H1 (cell line): Measurements from ENCODE around the gene CNDP2. TPM values are rescaled to one million over a fixed set of nuclear protein-coding genes. Genes with fewer than 3 reads are reported as not detected.

Source experiments
- CTCF ChIA-PET: fragments of 300-600 bp; sonication (Branson Sonifier 250); formaldehyde crosslinking; loops from one replicate; lab custom pipeline; 2021; ENCODE audit not compliant: partially characterized antibody; lab: Charles Lee
- POLR2A ChIA-PET: fragments of 300-600 bp; sonication (Branson Sonifier 250); formaldehyde crosslinking; loops from one replicate; lab custom pipeline; 2021; ENCODE audit warnings: inconsistent platforms; ENCODE audit not compliant: partially characterized antibody; lab: Charles Lee
- DNase-seq, 2 experiments: peaks; one replicate each; pipeline versions ENCODE4 v3.0.0 to v3.0.0-alpha.2; 2010 to 2022; ENCODE audit warnings: low spot score in 2 of 2, low read depth in 1 of 2, mixed read lengths in 1 of 2
- FAIRE-seq: peaks from 2 replicates; lab custom pipeline; 2011; peaks lifted over from hg19 to GRCh38; lab: Jason Lieb, UNC
- H2AFZ ChIP-seq: 2 replicates; pipeline ENCODE4 v1.8.1; 2012; ENCODE audit warnings: low read length, inconsistent platforms
- H2AK5ac ChIP-seq: 2 replicates; pipeline ENCODE4 v1.6.1; 2013; ENCODE audit warnings: low read depth, low read length
- H2BK120ac ChIP-seq: replicated peaks from 2 replicates; pipeline ENCODE3; 2013; ENCODE audit warnings: low read depth, low read length, inconsistent platforms
- H2BK12ac ChIP-seq: 2 replicates; pipeline ENCODE4 v1.6.1; 2013; ENCODE audit warnings: low read depth, low read length
- H2BK15ac ChIP-seq: 2 replicates; pipeline ENCODE4 v1.6.1; 2013; ENCODE audit warnings: low read length
- H2BK20ac ChIP-seq: 2 replicates; pipeline ENCODE4 v1.6.1; 2013; ENCODE audit warnings: low read length
- H2BK5ac ChIP-seq: 2 replicates; pipeline ENCODE4 v1.6.1; 2013; ENCODE audit warnings: low read depth, low read length
- H3K14ac ChIP-seq: 2 replicates; pipeline ENCODE4 v1.6.1; 2013; ENCODE audit warnings: inconsistent platforms; ENCODE audit not compliant: insufficient read length
- H3K18ac ChIP-seq: 2 replicates; pipeline ENCODE4 v1.6.1; 2013; ENCODE audit warnings: low read length; ENCODE audit errors: extremely low read depth
- H3K23ac ChIP-seq: 2 replicates; pipeline ENCODE4 v1.6.1; 2013; ENCODE audit warnings: inconsistent platforms; ENCODE audit not compliant: insufficient read length
- H3K23me2 ChIP-seq: 2 replicates; pipeline ENCODE4 v1.6.1; 2013; ENCODE audit warnings: low read depth, low read length
- H3K27ac ChIP-seq: 2 replicates; pipeline ENCODE4 v1.6.1; 2011; ENCODE audit warnings: low read depth, low read length, inconsistent platforms
- H3K27me3 ChIP-seq, 4 experiments: replicated peaks in 1 of 4; 1 replicate in 1 of 4; 2 replicates in 3 of 4; pipeline versions ENCODE4 v1.6.1 to v1.8.1; 2011 to 2013; ENCODE audit warnings: low read length in 3 of 4, mild to moderate bottlenecking in 3 of 4, inconsistent platforms in 2 of 4, mixed read lengths in 2 of 4, moderate library complexity in 1 of 4; ENCODE audit not compliant: control insufficient read depth in 3 of 4, insufficient read depth in 3 of 4; ENCODE audit errors: extremely low read depth in 1 of 4
- H3K36me3 ChIP-seq, 4 experiments: 2 replicates each; pipeline versions ENCODE4 v1.6.1 to v1.8.1; 2011 to 2013; ENCODE audit warnings: mild to moderate bottlenecking in 4 of 4, low read length in 3 of 4, moderate library complexity in 2 of 4, control low read depth in 1 of 4, inconsistent platforms in 1 of 4; ENCODE audit not compliant: insufficient read depth in 4 of 4, control insufficient read depth in 2 of 4
- H3K4ac ChIP-seq: replicated peaks from 2 replicates; pipeline ENCODE3; 2013; ENCODE audit warnings: low read length, low read depth, mixed read lengths, inconsistent platforms; ENCODE audit not compliant: insufficient read length
- H3K4me1 ChIP-seq, 4 experiments: replicated peaks in 1 of 4; 1 replicate in 1 of 4; 2 replicates in 3 of 4; pipeline versions ENCODE4 v1.6.1 to v1.8.1; 2011 to 2013; ENCODE audit warnings: low read length in 3 of 4, inconsistent platforms in 2 of 4, mixed read lengths in 1 of 4; ENCODE audit not compliant: insufficient read depth in 4 of 4, control insufficient read depth in 3 of 4
- H3K4me2 ChIP-seq, 2 experiments: 2 replicates each; pipeline versions ENCODE4 v1.6.1 to v1.8.1; 2011 to 2013; ENCODE audit warnings: low read depth in 2 of 2, low read length in 2 of 2, control low read depth in 1 of 2, inconsistent platforms in 1 of 2, mild to moderate bottlenecking in 1 of 2; ENCODE audit not compliant: insufficient read depth in 1 of 2
- H3K4me3 ChIP-seq, 4 experiments: fragments of 200-600, 300-600 bp in 1 of 4; sonication (generic), shearing (Covaris generic), sonication (Bioruptor Twin) in 1 of 4; 2 replicates each; pipeline versions ENCODE4 v1.5.1 to v1.8.1; 2011 to 2016; ENCODE audit warnings: low read length in 4 of 4, low read depth in 3 of 4, control low read depth in 2 of 4, inconsistent platforms in 2 of 4, mild to moderate bottlenecking in 2 of 4, mixed read lengths in 1 of 4, moderate library complexity in 1 of 4; ENCODE audit not compliant: insufficient read depth in 2 of 4; ENCODE audit errors: extremely low read depth in 1 of 4
- H3K56ac ChIP-seq: replicated peaks from 2 replicates; pipeline ENCODE3; 2013; ENCODE audit warnings: low read depth, mild to moderate bottlenecking, mixed read lengths, low read length, inconsistent platforms; ENCODE audit not compliant: insufficient read length
- H3K79me1 ChIP-seq: 2 replicates; pipeline ENCODE4 v1.6.1; 2013; ENCODE audit warnings: low read depth, low read length, control low read depth
- H3K79me2 ChIP-seq, 2 experiments: 2 replicates each; pipeline versions ENCODE4 v1.6.1 to v1.8.1; 2012 to 2013; ENCODE audit warnings: low read length in 2 of 2, mild to moderate bottlenecking in 2 of 2, inconsistent platforms in 1 of 2; ENCODE audit not compliant: insufficient read depth in 2 of 2, control insufficient read depth in 1 of 2
- H3K9ac ChIP-seq, 4 experiments: replicated peaks in 1 of 4; 1 replicate in 1 of 4; 2 replicates in 3 of 4; pipeline versions ENCODE4 v1.6.1 to v1.8.1; 2011 to 2013; ENCODE audit warnings: low read depth in 3 of 4, low read length in 3 of 4, control low read depth in 2 of 4, mild to moderate bottlenecking in 2 of 4, moderate library complexity in 2 of 4, inconsistent platforms in 1 of 4; ENCODE audit errors: extremely low read depth in 1 of 4
- H3K9me3 ChIP-seq, 2 experiments: 2 replicates each; pipeline versions ENCODE4 v1.6.1 to v1.8.1; 2012 to 2013; ENCODE audit warnings: mild to moderate bottlenecking in 2 of 2, moderate library complexity in 2 of 2, control low read depth in 1 of 2, inconsistent platforms in 1 of 2, low read depth in 1 of 2, low read length in 1 of 2, mixed read lengths in 1 of 2; ENCODE audit not compliant: insufficient read depth in 2 of 2
- H4K20me1 ChIP-seq, 2 experiments: replicated peaks in 1 of 2; 2 replicates each; pipeline versions ENCODE3 to v1.8.1; 2011 to 2013; ENCODE audit warnings: inconsistent platforms in 2 of 2, low read length in 2 of 2, mild to moderate bottlenecking in 1 of 2; ENCODE audit not compliant: insufficient read depth in 2 of 2, control insufficient read depth in 1 of 2
- H4K5ac ChIP-seq: 2 replicates; pipeline ENCODE4 v1.6.1; 2013; ENCODE audit warnings: low read length, low read depth, mixed read lengths, inconsistent platforms; ENCODE audit not compliant: insufficient read length
- H4K8ac ChIP-seq: 2 replicates; pipeline ENCODE4 v1.8.0; 2013; ENCODE audit warnings: mild to moderate bottlenecking, moderate library complexity, low read length, inconsistent platforms; ENCODE audit not compliant: insufficient read depth; ENCODE audit errors: extremely low read depth
- H4K91ac ChIP-seq: replicated peaks from 2 replicates; pipeline ENCODE3; 2013; ENCODE audit warnings: low read length, mixed read lengths, inconsistent platforms; ENCODE audit not compliant: insufficient read length
- FOSL1 ChIP-seq: IDR thresholded peaks from 2 replicates; pipeline ENCODE4 v1.6.1; 2011; ENCODE audit warnings: mild to moderate bottlenecking, low read depth, low read length, moderate library complexity; ENCODE audit not compliant: insufficient read depth
- RAD21 ChIP-seq, 2 experiments: IDR thresholded peaks in 1 of 2; conservative IDR thresholded peaks in 1 of 2; 2 replicates each; pipeline ENCODE4 v1.6.1; 2011; ENCODE audit warnings: low read depth in 2 of 2, low read length in 2 of 2, improper control_type of control experiment in 1 of 2, inconsistent platforms in 1 of 2, mild to moderate bottlenecking in 1 of 2, moderate library complexity in 1 of 2
- RXRA ChIP-seq: IDR thresholded peaks from 2 replicates; pipeline ENCODE4 v1.6.1; 2011; ENCODE audit warnings: low read depth, mild to moderate bottlenecking, low read length, moderate library complexity; ENCODE audit not compliant: insufficient read depth
- SUZ12 ChIP-seq: fragments of 200-600 bp; sonication (generic); IDR thresholded peaks from 2 replicates; pipeline ENCODE4 v1.6.1; 2012; ENCODE audit warnings: mild to moderate bottlenecking, inconsistent platforms, low read length, moderate library complexity, mixed read lengths
- WGBS, 2 experiments: shearing (Covaris generic) in 1 of 2; methylation state at CpG; one replicate each; pipeline versions ENCODE4 v1.1.6 to v1.1.7; 2013 to 2015; ENCODE audit warnings: low lambda C conversion rate in 2 of 2, mixed read lengths in 2 of 2, inconsistent platforms in 1 of 2, low coverage in 1 of 2, missing lambda C conversion rate in 1 of 2; ENCODE audit not compliant: insufficient replicate concordance in 2 of 2, insufficient coverage in 1 of 2, insufficient read length in 1 of 2; ENCODE audit errors: extremely low coverage in 1 of 2, missing lambda C conversion rate in 1 of 2; 5-methylcytosine and 5-hydroxymethylcytosine counted together
- polyA plus RNA-seq, 7 experiments: library from polyadenylated mRNA; depleted of rRNA in 3 of 7; stranded (reverse) in 5 of 7; unstranded in 2 of 7; fragments of >200 nt in 5 of 7; fragments of 200-250 nt in 2 of 7; gene quantifications; 1 replicate in 5 of 7; 2 replicates in 1 of 7; 4 replicates in 1 of 7; pipeline versions ENCODE4 v1.2.1 to v1.2.3, GENCODE V29; 2011 to 2013; ENCODE audit warnings: missing spikeins in 2 of 7, mixed read lengths in 2 of 7
- total RNA-seq: library from RNA; stranded (reverse); fragmentation: NEBNext Ultra II Directional; extraction: Animal tissue kit (Norgen Biotek cat#: 25700); gene quantifications from 2 replicates; pipeline ENCODE4 v1.2.1, GENCODE V29; 2021
- TF ChIP-seq, protein P1 (sequence below), 3 experiments: IDR thresholded peaks; 1 replicate in 2 of 3; 2 replicates in 1 of 3; pipeline versions ENCODE4 v1.5.1 to v1.6.1; 2011; ENCODE audit warnings: low read length in 3 of 3, mild to moderate bottlenecking in 3 of 3, inconsistent platforms in 2 of 3, low read depth in 1 of 3, moderate library complexity in 1 of 3; ENCODE audit not compliant: insufficient read depth in 1 of 3; ENCODE audit errors: control extremely low read depth in 1 of 3

The CNDP2 gene
- total and polyA plus RNA-seq, 2 of the 8 experiments (the other 6 are each of a cell fraction or from before 2014, with no cell fraction given), result 71.8 to 243 TPM

DNA sequence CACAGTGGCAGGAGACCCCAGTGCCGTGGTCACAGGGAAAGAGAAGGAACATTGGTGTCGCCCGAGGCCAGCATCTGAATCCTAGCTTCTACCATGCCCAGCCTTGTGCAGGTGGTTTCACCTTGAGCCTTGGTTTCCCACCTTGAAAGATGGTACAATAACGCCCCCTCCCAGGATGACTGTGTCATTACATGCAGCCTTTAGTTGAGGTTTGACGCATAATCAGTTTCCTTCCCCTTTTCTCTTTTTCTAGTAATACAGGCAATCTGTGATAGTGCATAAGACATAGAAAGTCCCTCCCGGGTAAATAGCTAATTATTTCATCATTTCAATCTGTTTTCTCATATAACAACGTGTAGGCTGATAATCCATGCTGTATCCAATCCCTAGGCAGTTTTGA lies 71.7 kb downstream of the CNDP2 start:
- Histone ChIP-seq H3K9me3 (peaks cover 10 to 19% of the 10 kb centered on the region in 2 experiments), H3K27ac (no peak overlapping the region), H2AFZ (no peak overlapping the region), H3K18ac (no peak overlapping the region), H3K4me1 (no peaks in the 10 kb centered on the region), H3K14ac (no peak overlapping the region), H3K4ac (no peak overlapping the region), H3K27me3 (no peaks in the 10 kb centered on the region), H2BK15ac (no peak overlapping the region), H3K23ac (no peak overlapping the region), H3K79me1 (no peaks in the 10 kb centered on the region), H2BK5ac (no peak overlapping the region), H3K56ac (no peak overlapping the region)
- no peak for FAIRE-seq
- POLR2A ChIA-PET, result no interaction called here
- no peak for TF ChIP-seq SUZ12
- TF ChIP-seq, protein P1, sequence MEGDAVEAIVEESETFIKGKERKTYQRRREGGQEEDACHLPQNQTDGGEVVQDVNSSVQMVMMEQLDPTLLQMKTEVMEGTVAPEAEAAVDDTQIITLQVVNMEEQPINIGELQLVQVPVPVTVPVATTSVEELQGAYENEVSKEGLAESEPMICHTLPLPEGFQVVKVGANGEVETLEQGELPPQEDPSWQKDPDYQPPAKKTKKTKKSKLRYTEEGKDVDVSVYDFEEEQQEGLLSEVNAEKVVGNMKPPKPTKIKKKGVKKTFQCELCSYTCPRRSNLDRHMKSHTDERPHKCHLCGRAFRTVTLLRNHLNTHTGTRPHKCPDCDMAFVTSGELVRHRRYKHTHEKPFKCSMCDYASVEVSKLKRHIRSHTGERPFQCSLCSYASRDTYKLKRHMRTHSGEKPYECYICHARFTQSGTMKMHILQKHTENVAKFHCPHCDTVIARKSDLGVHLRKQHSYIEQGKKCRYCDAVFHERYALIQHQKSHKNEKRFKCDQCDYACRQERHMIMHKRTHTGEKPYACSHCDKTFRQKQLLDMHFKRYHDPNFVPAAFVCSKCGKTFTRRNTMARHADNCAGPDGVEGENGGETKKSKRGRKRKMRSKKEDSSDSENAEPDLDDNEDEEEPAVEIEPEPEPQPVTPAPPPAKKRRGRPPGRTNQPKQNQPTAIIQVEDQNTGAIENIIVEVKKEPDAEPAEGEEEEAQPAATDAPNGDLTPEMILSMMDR (IDR thresholded peaks at IDR 0.05; ENCODE audit: control extremely low read depth in 1 of 3, insufficient read depth in 1 of 3, low read depth in 1 of 3, low read length in 3 of 3), result peak in 2 of 3 experiments; percentile 34 to 50; a peak in 2 of 4 replicates
- no peak for TF ChIP-seq RXRA
- no peak for TF ChIP-seq FOSL1
- TF ChIP-seq RAD21 (IDR thresholded peaks at IDR 0.05 in 1 of 2, conservative IDR thresholded peaks at IDR 0.05 in 1 of 2; ENCODE audit: low read depth in 2 of 2, low read length in 2 of 2), result peak; percentile 44 to 64; a peak in 3 of 4 replicates
- TF ChIP-seq, all 59 proteins: peak for 2
- no peak overlapping the region for H3K4me2 ChIP-seq
- H4K5ac ChIP-seq, result no peak overlapping the region
- H4K8ac ChIP-seq, result no peak overlapping the region
- no peak overlapping the region for H4K91ac ChIP-seq
- no peak for DNase-seq
- H3K79me2 ChIP-seq, result no peaks in the 10 kb centered on the region
- H2BK20ac ChIP-seq, result no peak overlapping the region
- no peak overlapping the region for H2BK12ac ChIP-seq
- H3K4me3 ChIP-seq, result no peak overlapping the region
- H3K36me3 ChIP-seq, result no peaks in the 10 kb centered on the region
- H3K9ac ChIP-seq, result no peak overlapping the region
- CTCF ChIA-PET, result interaction anchor here (1.4 to 2.8 kb wide), 6 partner anchors 10 to 75 kb away, joined by 3 to 9 read pairs (median 4); partner anchors contain the start of gene CNDP1
- no peak overlapping the region for H2AK5ac ChIP-seq
- no peaks in the 10 kb centered on the region for H4K20me1 ChIP-seq
- H3K23me2 ChIP-seq, result peaks cover under 1% of the 10 kb centered on the region; the same call in 1 of the 2 replicates
- no peak overlapping the region for H2BK120ac ChIP-seq
- WGBS, 2 experiments, result 74% methylated on average over 7 of the region's 7 CpGs; no CpG with 5 or more reads in 1 of the 2 experiments
